GM18909 (cell line): ENCODE measurements around the gene TBC1D8B.
"Not testable (repeated sequence)": the region's sequence is repeated elsewhere in the genome, so short reads cannot be mapped to it uniquely, and the experiment has no call there.

ENCODE experiments used
- ATAC-seq: cut with Tn5 transposase; IDR thresholded peaks from one replicate; pipeline ENCODE4 v1.9.1; 2021; ENCODE audit warnings: mild to moderate bottlenecking; ENCODE audit not compliant: unreplicated experiment, poor library complexity

Gene TBC1D8B

DNA sequence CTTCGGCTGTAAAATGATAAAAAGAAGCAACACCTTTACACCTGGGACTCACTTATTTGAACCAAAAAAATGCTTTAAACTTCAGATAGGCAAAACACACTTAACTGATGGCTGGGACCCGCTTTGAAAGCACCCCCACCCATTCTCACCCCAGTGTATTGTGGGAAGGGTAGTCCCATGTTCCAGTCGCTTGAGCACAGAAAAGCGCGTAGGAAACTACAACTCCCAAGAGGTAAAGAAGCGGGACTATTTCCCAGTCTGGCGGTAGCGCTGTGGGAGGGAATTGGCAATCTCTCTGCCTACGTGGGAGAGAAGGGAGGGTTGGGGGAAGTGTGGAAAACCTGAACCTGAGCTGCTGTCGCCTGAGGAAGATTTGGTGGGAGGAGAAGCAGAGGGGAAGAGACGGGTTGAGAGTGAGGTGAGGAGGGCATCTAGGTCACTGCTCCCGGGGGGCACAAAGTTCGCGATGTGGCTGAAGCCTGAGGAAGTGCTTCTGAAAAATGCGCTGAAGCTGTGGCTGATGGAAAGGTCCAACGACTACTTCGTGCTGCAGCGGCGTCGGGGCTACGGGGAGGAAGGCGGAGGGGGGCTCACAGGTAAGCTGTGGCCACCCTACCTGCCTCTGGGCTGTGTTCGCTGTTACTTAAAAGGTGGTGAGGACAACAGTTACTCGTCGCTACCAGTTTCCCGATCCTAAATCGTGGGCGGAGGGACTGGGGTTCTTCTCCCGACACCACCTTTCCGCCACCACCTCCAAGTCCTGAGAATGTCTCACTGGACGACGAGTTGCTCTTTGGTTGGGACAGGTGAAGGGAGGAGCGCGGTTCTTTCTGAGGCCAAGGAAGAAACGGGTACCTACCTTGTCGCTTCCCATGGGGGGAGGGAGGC lies at the start of gene TBC1D8B:
Gene TBC1D8B, plus strand, starts transcription at position 286 of the 888 bp plus-strand sequence. Its CDS starts 181 bp downstream, at position 467.
- peak; percentile 97 for ATAC-seq

GRCh38 chrX:106769288-106769687 lies 33.2 kb upstream of the TBC1D8B start:
- ATAC-seq, result not testable (repeated sequence)

GRCh38 chrX:106774981-106775380 lies 27.5 kb upstream of the TBC1D8B start:
- ATAC-seq, result no peak

- ATAC-seq, result no peak
Observed at GRCh38 chrX:106780264-106780663, 22.2 kb upstream of the TBC1D8B start.

GRCh38 chrX:106780664-106781377 lies 21.7 kb upstream of the TBC1D8B start:
- ATAC-seq, result no peak

GRCh38 chrX:106783716-106784115 lies 18.8 kb upstream of the TBC1D8B start:
- no peak for ATAC-seq

GRCh38 chrX:106791495-106791894 lies 11.0 kb upstream of the TBC1D8B start:
- ATAC-seq, result no peak

DNA sequence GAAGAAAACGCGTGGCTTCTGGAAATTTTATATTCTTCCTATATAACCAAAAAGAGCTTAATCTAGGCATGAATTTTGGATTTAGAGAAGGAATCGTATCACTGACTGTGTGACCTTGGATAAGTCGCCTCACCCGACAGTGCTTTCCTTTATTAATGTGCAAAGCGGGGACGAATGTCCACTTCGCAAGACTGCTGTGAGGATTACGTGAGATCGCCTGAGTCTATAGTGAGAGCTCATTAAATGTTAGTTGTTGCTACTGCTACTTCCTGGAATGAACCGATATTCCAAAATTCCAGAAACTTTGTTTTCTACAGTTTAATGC lies 448 bp upstream of the TBC1D8B start:
- peak; percentile 23 for ATAC-seq

DNA sequence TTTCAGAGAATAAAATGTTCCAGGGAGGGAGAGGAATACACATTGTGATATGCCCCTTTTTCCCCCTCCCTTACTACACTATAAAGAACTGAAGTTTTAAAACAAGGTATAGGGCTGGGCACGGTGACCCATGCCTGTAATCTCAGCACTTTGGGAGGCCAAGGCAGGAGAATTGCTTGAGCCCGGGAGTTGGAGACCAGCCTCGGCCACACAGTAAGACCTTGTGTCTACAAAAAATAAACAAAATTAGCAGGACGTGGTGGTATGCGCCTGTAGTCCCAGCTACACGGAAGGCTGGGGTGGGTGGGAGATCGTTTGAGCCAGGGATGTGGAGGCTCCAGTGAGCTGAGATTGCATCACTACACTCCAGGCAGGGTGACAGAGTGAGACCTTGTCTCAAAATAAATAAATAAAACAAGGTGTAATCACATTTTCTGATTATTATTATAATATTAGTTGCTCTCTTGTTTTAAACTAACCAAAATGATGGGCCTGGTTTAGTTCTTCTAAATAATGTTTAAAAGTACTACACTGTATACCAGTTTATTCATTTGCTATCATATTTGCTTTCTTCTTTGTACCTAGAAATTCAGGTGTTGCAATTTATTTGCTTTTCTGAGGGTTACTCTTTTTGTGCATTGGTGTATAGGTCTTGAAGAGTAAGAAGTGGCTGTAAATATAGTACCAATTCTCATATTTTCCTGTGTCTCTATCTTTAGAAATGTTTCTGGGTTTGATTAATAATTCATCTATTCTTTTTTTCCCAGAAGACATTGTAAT lies 8.8 kb downstream of the TBC1D8B start:
- no peak for ATAC-seq

DNA sequence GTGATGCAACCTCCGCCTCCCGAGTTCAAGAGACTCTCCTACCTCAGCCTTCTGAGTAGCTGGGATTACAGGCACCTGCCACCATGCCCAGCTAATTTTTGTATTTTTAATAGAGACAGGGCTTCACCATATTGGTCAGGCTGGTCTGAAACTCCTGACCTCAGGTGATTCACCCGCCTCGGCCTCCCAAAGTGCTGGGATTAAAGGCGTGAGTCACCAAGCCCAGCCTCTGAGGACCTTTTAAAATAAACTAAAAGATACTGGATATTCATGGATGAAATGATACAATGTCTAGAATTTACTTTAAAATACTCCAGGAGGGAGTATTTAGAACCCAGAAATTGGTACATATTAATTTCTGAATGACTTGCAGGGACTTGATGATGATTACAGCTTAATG lies 10.5 kb downstream of the TBC1D8B start:
- not testable (repeated sequence) for ATAC-seq

- not testable (repeated sequence) for ATAC-seq
Observed at GRCh38 chrX:106814093-106814492, 11.6 kb downstream of the TBC1D8B start.

GRCh38 chrX:106862972-106863688 lies 60.7 kb downstream of the TBC1D8B start:
- peak; percentile 84 for ATAC-seq

- no peak for ATAC-seq
Observed at GRCh38 chrX:106863697-106864096, 61.2 kb downstream of the TBC1D8B start.

- not testable (repeated sequence) for ATAC-seq
Observed at GRCh38 chrX:106872796-106873195, 70.3 kb downstream of the TBC1D8B start.

- ATAC-seq, result no peak
Observed at GRCh38 chrX:106874075-106874474, 71.6 kb downstream of the TBC1D8B start.

GRCh38 chrX:106875151-106875550 lies 72.7 kb downstream of the TBC1D8B start:
- ATAC-seq, result no peak

GRCh38 chrX:106889468-106889867 lies 87.0 kb downstream of the TBC1D8B start:
- no peak for ATAC-seq

GRCh38 chrX:106891762-106892460 lies 89.4 kb downstream of the TBC1D8B start:
- no peak for ATAC-seq

DNA sequence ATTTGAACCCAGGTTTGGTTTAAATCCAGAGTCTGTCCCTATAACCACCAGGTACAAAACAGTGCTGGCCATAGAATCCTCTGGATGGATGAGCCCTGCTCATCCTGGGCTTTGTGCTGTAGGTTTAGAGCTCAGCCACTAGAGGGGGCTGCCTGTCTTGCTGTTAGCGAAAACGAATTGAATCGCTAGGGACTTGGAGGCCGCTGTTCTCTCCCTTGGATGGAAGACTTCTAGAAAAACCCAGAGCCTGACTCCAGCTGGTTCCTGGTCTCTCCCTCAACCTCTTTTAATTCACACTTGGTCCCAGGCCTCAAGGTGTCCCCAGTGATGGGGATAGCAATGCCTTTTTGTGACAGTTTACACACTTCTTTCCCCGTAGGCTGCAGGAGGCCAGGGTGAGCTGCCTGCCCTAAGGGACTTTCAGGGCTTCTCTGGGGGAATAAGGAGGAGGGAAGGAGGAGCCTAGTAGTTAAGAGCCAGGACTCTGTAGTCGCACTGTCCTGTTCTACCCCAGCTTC lies 92.0 kb downstream of the TBC1D8B start:
- peak; percentile 75 for ATAC-seq
